Measurements from ENCODE around the gene MZF1.

Gene MZF1

GRCh38 chr19:58555920-58556621 lies 17.1 kb downstream of the MZF1 start:
- DNase-seq (ENCODE audit: low read depth, low spot score), result no peak

DNA sequence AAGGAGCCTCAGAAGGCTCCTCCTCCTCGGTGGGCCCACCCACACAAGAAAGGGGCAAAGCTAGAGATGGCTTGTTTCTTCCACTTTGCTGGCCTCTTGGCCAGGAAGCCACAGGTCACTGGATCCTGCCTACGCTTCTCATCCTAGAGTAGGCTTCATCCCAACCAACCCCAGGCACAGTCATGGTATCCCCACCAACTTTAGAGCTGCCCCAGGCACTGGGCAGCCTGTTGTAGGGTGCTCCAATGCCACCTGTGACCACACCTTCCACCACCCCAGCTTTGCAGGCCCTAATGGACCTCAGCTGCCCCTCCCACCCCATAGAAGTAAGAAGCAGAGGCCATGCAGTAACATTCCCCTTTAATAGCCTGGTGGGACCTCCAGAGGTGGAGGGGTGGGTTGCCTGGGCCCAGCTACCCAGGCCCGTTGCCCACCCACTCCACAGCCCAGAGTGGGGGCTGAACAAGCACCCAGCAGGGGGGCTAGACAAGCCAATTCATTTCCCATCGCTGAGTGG lies 17.7 kb downstream of the MZF1 start:
- no peak for DNase-seq (ENCODE audit: low read depth, low spot score)

GRCh38 chr19:58554494-58555368 lies 18.4 kb downstream of the MZF1 start, which contains the start of gene CHMP2A:
Gene CHMP2A, minus strand, starts transcription at chr19:58555105. Its CDS starts 893 bp downstream, at chr19:58554212.
- DNase-seq (ENCODE audit: low read depth, low spot score), result peak; percentile 98

DNA sequence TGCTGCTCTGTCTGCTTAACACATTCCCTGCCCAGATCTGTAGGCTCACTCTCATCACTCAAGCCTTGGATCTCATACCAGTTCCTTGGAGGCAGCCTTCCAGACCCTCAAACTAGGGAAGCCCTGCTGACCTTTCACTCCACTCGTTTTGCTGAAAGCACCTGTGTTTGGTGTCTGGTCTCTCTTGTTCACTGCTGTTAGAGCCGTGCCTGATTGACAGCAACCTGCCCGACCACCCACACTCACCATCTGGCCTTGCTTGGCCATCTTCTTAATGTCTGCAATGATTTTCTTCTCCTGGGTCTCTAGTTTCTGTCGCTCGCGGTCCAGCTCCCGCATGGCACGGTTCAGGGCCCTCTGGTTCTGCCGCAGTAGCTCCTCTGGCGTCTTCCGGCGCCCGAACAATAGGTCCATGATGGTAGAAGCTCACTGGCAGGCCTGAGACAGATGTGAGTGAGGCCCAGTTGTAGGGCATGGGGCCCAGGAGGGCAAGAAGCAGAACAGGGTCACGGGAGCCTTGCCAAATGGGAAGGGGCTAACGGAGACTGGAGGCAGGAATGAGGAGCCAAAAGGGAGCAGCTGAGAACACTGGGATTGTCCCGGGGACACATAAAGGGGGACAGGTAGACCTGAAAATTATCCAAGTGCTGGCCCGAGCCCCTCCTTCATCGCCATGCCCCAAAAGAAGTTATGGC lies 19.2 kb downstream of the MZF1 start:
- DNase-seq (ENCODE audit: low read depth, low spot score), result no peak

- no peak for DNase-seq (ENCODE audit: low read depth, low spot score)
Measured at GRCh38 chr19:58552655-58553054, 20.5 kb downstream of the MZF1 start.

DNA sequence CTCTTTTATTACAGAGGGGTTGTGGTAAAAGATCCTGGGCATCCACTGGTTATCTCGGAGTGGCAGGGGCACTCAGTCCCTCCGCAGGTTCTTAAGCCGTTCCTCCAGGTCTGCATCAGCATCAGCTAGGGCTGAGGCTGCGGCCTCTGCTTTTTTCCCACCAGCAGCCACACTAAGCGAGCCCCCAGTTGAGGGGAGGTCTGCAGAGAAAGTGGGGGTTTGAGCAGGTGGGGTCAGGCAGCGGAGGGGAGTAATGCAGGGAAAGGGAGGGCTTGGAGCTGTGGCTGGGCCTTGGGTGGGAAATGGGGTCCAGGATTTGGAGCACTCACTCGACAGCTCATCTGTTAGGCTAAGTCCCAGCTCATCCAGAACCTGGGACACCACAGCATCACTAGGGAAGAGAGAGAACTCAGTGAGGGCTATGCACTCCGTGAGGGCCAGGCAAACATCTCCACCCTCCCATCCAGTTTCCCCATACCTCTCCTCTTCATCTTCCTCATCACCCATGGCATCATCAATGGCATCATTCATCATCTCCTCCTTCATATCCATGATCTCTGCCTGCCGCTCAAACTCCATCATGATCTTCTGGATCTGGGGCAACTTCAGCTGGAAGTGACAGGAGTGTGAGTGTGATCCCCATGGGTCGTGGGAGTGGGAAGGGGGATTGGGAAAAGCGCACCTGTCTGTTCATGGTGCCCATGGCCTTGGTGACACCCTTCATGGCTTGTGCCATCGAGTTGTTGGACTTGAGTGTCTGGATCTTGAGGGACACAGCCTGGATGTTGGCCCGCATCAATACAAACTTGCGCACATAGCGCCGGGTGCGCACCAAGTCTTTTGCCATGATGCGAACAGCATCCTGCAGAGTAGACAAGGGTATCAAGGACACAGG lies 21.3 kb downstream of the MZF1 start:
- no peak for DNase-seq (ENCODE audit: low read depth, low spot score)

GRCh38 chr19:58551123-58551497 lies 22.0 kb downstream of the MZF1 start:
- DNase-seq (ENCODE audit: low read depth, low spot score), result no peak

GRCh38 chr19:58550362-58551122 lies 22.6 kb downstream of the MZF1 start:
- DNase-seq (ENCODE audit: low read depth, low spot score), result no peak

DNA sequence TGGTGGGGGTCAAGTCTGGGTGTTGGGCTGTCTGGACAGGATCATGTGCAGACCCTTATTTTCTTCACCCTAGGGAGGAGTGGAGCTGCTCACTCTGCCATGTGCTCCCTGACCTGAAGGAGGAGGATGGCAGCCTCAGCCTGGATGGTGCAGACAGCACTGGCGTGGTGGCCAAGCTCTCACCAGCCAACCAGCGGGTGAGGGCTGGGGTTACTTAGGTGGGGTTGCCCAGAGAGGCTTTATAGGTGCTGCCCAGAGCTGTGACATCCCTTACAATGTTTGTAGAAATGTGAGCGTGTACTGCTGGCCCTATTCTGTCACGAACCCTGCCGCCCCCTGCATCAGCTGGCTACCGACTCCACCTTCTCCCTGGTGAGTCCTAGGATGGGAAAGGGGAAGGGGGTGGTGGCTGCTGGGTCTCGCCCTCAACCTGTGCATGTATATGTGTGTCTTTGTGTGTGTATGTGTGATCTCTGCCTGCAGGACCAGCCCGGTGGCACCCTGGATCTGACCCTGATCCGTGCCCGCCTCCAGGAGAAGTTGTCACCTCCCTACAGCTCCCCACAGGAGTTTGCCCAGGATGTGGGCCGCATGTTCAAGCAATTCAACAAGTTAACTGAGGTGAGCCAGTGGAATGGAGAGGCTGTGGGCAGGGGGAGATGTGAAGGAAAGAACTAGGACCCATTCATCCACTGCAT lies 23.3 kb downstream of the MZF1 start:
- no peak for DNase-seq (ENCODE audit: low read depth, low spot score)

DNA sequence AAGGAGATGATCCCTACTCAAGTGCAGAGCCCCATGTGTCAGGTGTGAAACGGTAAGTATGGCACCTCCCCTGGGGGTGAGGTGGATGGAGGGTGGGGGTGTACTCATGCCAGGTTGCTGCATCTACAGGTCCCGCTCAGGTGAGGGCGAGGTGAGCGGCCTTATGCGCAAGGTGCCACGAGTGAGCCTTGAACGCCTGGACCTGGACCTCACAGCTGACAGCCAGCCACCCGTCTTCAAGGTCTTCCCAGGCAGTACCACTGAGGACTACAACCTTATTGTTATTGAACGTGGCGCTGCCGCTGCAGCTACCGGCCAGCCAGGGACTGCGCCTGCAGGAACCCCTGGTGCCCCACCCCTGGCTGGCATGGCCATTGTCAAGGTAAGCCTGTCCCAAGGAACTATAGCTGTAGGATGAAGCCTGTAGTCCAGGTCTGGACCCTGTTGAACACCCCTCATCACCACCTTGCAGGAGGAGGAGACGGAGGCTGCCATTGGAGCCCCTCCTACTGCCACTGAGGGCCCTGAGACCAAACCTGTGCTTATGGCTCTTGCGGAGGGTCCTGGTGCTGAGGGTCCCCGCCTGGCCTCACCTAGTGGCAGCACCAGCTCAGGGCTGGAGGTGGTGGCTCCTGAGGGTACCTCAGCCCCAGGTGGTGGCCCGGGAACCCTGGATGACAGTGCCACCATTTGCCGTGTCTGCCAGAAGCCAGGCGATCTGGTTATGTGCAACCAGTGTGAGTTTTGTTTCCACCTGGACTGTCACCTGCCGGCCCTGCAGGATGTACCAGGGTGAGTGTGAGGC lies 24.1 kb downstream of the MZF1 start:
- DNase-seq (ENCODE audit: low read depth, low spot score), result no peak

- DNase-seq (ENCODE audit: low read depth, low spot score), result no peak
Measured at GRCh38 chr19:58547323-58548312, 25.5 kb downstream of the MZF1 start.

DNA sequence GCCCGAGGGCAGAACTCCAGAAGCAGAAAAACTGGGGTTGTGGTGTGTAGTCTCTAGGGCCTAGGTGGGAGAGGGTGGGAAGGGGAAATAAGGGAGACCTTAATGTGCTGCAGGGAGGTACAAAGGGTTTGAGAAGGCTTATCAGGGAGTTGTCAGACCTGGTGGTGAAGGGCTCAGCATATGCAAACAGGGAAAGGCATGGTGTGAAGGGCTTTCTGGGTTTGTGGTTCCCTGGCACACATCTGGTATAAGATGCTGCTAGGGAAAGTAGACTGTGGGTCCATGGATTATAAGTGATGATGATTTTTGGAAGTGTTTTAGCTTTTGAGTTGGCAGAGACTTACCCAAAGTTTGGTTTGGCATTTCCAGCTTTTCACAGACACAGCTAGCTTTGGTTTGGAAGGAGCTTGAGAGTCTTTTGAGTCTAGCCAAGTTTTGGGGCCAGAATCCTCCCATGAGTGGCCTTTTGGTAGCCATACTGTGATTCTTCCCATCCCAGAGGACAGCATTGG lies 27.1 kb downstream of the MZF1 start:
- no peak for DNase-seq (ENCODE audit: low read depth, low spot score)

- no peak for DNase-seq (ENCODE audit: low read depth, low spot score)
Measured at GRCh38 chr19:58545286-58546018, 27.7 kb downstream of the MZF1 start.

DNA sequence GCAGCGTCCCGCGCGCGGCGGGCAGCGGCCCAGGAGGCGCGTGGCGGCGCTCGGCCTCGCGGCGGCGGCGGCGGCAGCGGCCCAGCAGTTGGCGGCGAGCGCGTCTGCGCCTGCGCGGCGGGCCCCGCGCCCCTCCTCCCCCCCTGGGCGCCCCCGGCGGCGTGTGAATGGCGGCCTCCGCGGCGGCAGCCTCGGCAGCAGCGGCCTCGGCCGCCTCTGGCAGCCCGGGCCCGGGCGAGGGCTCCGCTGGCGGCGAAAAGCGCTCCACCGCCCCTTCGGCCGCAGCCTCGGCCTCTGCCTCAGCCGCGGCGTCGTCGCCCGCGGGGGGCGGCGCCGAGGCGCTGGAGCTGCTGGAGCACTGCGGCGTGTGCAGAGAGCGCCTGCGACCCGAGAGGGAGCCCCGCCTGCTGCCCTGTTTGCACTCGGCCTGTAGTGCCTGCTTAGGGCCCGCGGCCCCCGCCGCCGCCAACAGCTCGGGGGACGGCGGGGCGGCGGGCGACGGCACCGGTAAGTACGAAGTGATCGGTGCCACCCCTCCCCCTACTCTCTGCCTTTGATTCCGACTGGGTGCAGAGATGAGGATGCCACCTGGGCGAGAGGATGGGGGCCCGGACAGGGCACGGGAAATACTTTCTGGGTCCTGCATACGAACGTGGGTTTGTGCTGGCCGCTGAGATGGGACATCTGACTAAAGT lies 28.4 kb downstream of the MZF1 start:
- DNase-seq (ENCODE audit: low read depth, low spot score), result no peak

DNA sequence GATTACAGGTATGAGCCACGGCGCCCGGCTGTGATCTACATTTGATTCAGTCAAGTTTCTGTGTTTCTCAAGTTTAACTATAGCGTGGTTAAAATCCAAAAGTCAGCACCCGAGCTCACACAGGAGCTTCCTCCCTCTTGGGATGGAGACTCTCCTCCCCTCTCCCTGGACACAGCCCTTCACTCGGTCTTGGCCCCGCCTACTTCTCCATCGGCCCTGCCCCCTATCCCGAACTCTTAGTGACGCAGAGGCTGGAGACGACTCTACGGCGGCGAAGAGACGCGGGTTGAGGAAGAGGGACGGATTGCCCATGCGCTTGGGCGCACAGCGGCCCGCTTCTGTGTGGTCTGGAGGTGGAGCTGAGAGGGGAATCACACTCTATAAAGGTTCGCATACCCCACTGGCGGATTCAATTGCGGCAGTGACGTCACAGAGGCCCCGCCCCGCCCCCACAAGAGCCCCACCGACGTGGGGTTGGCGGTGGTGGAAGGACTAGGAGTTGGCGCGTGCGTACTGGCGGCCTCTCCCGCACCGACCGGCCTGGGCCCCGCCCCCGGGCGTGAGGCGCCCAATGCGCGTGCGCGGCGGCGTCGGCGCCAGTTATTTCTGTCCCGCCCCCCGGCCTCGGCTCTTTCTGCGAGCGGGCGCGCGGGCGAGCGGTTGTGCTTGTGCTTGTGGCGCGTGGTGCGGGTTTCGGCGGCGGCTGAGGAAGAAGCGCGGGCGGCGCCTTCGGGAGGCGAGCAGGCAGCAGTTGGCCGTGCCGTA lies 29.1 kb downstream of the MZF1 start, which contains the start of gene TRIM28:
Gene TRIM28, plus strand, starts transcription at position 239 of the 765 bp plus-strand sequence. CDS start 694 bp downstream, outside the sequence.
- DNase-seq (ENCODE audit: low read depth, low spot score), result peak; percentile 99
